ENCODE results near the gene RBM18.

The RBM18 gene, protein sequence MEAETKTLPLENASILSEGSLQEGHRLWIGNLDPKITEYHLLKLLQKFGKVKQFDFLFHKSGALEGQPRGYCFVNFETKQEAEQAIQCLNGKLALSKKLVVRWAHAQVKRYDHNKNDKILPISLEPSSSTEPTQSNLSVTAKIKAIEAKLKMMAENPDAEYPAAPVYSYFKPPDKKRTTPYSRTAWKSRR

DNA sequence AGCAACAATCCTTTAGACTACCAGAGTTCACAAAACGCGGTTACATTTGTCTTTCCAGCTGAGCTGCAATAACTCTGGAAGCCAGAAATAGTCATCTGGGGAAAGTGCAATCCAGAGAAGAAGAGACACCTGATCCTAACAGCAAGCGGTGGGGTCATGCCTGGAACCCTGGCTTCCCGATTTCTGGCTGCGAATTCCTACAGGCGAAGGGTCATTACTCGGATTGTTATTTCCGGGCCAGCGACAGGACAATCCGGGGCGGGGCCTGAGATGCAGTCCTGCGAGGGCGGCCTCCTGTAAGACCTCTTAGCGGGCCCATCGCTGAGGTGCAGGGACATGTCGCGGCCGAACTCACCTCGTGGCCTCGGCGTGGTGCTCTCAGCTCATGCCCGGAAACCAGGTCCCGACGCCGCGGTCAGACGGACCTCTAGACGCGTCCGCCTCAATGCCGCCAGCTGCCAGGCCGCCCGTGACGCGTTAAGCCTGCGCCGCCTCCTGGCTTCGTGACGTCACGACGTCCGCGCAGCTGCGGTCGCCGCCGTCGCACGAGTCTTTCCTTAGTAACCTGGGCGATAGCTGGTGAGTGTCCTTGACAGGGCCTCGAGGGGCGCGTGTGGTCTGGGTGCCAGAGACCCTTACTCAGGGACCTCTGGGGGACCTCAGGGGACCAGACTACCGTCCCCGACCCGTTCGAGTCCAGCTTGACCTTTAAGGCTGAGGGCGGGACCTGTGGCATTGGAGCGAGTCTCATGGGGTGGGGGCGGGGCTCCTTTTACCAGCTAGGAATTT lies at the start of gene RBM18, which contains the start of gene MRRF:
RBM18 (minus strand) TSS at position 481 of the 789 bp plus-strand sequence. CDS start 3,348 bp downstream, outside the sequence.
MRRF (plus strand) TSS at position 523 of the 789 bp plus-strand sequence. CDS start 6,010 bp downstream, outside the sequence.
- peak within 1 kb of the TSS; percentile 88 for H3K4me3 ChIP-seq (ENCODE audit: low read depth, low read length)

DNA sequence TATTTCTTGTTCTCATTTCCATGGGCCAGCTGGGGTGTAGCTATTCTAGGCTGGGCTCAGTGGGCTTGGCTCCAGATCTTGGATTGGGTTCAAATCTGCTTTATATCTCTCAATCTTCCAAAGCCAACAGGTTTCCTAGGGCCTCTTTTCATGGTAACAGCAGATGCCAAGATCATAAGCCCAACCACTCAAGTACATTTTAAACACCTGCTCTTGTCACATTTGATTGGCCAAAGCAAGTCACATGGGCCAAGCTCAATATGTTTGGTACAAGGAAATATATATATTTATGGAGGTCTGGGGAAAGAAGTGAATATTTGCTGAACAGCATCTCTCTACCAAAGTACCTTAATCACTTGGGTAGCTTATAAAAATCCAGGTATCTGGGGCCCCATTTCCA lies 49.5 kb upstream of the RBM18 start:
- H3K4me3 ChIP-seq (ENCODE audit: low read depth, low read length), result no peak overlapping the region

DNA sequence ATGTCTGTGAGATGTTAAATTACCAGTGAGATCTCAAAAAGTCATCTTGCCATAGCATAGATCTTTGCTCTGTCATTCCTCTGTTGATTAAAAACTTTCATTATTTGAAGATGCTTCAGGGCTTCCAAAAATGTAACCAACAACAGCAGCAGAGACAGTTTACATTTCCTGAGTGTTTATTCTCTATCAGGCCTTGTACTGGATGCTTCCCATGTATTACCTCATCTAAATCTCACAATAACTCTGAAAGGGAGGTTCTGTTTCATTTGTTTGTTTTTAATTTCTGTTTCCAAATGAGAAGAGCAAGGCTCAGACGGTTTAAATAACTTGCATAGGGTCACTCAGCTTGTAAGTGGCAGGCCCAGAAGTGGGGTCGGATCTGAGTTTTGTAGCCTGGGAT lies 45.2 kb upstream of the RBM18 start:
- no peak overlapping the region for H3K4me3 ChIP-seq (ENCODE audit: low read depth, low read length)

DNA sequence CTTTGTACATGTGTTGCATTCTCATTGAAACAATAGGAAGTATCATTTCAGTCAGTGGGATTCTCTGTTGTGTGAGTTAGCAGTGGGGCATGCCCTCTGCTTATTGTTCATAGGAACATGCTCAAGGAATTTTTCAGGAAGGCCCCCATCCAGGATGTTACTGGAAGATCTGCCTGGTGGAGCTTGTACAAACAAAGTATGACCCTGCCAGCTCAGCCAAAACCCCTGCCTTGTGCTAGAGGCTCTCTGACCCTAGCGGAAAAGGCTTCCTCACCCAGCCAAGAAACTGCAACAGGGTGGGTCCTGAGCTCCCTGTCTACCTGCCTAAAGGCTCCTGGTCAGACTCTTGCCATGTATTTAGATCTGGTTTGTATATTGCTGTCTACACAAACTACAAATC lies 43.3 kb upstream of the RBM18 start:
- H3K4me3 ChIP-seq (ENCODE audit: low read depth, low read length), result no peak overlapping the region

DNA sequence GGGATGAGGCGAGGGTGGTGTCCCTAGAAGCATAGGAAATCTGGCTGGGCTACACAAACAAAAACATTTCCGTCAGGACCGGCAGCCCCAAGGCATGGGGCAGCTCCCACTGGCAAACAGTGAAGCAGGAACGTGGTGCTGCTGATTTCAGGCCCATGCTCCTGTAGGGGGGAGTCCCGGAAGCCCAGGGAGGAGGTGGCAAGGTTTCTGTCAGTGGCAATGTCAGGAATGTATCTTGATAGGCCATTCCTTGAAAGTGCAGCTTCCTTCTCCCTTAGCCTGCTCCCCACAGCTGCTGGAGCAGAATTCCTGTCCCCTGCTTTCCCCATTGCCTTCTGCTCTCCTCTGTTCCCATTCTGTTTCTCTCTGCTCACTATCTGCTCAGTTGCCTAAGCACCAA lies 42.4 kb upstream of the RBM18 start:
- H3K4me3 ChIP-seq (ENCODE audit: low read depth, low read length), result no peak overlapping the region

DNA sequence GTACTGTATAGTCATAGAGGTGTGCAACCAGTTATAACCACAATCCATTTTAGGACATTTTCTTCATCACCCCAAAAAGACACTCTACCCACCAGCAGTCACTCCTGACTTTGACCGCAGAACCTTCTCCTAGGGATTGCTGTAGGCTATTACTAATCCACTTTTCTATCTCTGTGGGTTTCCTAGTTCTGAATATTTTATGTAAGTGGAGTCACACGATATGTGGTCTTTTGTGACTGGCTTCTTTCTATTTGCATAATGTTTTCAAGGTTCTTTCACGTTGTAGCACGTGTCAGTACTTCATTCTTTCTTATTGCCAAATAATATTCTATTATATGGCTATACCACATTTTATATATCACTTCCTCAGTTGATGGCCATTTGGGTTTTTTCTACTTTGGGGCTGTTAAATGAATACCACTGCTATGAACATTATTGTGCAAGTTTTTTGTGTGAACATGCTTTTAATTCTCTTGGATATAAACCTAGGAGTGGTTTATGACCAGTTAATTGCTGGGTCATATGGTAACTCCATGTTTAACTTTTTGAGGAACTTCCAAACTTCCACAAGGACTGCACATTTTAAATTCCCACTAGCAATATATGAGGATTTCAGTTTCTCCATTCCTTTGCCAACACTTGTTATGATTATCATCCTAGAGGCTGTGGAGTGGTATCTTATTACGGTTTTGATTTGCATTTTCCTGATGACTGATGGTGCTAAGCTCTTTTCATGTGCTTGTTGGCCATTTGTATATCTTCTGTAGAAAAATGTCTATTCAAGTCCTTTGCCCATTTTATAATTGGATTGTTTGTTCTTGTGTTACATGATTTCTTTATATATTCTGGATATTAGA lies 37.8 kb upstream of the RBM18 start:
- no peak overlapping the region for H3K4me3 ChIP-seq (ENCODE audit: low read depth, low read length)

DNA sequence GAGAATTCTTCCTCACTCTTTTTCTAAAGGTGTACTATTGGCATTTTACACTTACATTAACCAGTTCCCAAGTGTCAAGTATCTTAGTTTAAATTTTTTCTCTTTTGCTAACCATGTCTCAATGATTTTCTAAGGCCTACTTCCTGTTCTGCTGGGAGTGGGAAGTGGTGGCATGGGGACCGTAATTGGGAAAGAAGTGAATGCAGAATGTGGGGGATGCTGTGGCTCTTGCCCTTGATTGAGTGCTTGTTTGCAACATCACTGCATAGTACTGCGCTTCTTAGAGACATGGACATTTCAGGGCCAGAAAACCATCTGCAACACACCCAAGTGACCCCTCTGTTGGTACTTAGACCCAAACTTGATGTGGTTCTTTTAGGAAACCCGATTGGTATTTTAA lies 32.9 kb upstream of the RBM18 start:
- no peak overlapping the region for H3K4me3 ChIP-seq (ENCODE audit: low read depth, low read length)

DNA sequence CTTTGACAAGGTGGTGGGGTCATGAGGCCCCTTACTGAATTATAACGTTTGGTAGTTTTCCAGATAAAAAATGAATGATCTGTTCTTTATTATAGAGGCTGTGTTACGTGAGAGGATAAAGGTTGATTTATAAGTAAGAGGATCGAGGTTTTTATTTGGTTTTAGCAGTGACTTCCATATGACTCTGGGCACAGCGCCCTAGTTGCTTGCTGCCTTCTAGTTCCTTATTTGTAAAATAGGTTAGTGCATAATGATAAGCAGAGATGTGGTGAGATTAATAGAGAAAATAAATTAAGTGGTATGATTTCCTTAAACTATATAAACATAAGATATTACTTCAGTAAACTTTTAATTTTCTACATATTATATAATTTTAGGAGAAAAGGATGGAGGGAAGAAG lies 29.9 kb upstream of the RBM18 start:
- no peak overlapping the region for H3K4me3 ChIP-seq (ENCODE audit: low read depth, low read length)

DNA sequence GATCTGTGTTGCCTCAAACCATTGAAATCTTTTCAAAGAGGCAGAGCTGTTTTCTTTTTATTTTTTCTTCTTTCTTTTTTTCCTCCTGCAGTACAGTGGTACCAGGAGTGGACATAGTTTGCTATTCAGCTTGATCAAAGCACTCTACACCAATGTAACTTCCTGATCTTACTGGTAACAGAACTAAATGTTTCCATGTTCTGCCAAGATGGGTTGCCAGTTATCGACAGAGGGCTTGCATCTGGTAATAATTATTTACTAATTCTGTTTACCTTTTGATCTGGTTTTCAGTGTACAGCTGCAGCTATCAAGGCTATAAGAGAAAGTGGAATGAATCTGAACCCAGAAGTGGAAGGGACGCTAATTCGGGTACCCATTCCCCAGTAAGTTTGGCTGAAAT lies 26.8 kb upstream of the RBM18 start:
- no peak overlapping the region for H3K4me3 ChIP-seq (ENCODE audit: low read depth, low read length)

DNA sequence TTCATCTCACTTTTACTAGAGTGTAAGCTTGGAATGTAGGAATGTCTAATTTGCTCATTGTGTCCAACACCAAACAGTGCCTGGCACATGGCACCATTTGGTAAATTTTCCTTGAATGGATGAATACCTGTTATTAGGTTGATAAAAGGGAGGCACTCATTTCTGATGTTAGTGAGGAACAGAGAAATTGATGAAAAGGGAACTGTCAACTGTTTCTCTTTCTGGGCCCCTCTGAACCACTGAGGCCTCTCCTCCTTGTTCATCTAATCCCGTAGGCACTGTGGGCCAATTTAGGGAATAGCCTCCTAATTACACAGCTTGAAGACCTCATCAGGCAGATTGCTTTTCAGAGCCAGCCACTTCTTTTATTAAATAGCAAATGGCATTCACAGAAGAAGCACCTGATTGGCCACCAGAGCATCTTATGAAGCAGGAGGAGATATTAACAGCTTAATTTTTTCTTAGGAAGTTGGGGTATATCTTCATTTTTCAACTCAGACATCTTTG lies 22.6 kb upstream of the RBM18 start:
- H3K4me3 ChIP-seq (ENCODE audit: low read depth, low read length), result no peak overlapping the region

DNA sequence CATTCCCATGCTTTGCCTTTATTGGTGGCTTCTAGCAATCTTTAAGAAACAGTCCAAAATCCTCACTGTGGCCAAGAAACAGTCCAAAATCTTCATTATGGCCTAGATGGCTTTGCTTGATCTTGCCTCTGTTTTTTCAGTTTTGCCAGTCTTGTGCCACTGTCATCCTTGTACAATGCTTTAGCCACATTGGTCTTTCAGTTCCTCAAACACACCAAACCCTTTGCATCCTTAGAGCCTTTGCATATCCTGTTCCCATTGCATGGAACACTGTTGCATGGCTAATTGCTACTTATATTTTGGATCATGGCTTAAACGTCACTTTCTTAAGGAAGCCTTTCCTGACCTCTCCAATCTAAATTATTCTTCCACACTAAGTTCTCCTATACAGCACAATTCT lies 22.1 kb upstream of the RBM18 start:
- no peak overlapping the region for H3K4me3 ChIP-seq (ENCODE audit: low read depth, low read length)

DNA sequence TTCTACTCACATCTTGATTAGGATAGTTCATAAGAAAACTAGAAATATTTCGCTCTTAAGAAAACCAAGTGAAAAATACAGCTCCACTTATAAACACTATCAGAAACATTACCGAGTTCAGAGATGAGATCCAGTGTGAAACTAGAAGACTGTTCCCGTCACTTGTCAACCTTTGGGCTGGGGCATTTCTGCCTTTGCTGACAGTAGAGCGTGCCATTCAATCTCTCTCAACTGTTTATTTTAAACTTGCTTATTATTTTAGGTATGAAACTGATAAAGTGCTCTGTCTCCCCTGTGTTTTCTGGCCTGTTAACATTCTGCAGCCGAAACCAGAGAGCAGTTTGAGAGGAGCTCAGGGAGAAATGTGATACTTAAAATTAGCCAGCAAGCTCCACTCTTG lies 16.7 kb upstream of the RBM18 start:
- no peak overlapping the region for H3K4me3 ChIP-seq (ENCODE audit: low read depth, low read length)

DNA sequence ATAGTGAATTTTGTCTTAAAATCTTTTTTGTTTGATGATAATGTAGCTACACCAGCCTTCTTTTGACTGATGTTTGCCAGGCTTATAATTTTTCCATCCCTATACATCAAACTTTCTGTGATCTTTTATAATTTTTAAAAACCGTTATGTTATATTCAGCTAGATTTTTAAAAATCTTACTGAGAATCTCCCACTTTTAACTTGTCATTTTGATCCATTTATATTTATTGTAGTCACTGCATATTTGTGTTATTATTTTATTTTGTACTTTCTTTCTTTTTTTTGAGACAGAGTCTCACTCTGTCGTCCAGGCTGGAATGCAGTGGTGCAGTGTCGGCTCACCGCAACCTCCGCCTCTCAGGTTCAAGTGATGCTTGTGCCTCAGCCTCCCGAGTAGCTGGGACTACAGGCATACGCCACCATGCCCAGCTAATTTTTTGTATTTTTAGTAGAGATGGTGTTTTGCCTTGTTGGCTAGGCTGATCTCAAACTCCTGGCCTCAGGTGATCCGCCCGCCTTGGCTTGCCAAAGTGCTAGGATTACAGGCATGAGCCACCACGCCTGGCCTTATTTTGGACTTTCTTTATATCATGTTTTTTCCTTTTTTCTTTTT lies 12.8 kb upstream of the RBM18 start:
- H3K4me3 ChIP-seq (ENCODE audit: low read depth, low read length), result no peak overlapping the region

DNA sequence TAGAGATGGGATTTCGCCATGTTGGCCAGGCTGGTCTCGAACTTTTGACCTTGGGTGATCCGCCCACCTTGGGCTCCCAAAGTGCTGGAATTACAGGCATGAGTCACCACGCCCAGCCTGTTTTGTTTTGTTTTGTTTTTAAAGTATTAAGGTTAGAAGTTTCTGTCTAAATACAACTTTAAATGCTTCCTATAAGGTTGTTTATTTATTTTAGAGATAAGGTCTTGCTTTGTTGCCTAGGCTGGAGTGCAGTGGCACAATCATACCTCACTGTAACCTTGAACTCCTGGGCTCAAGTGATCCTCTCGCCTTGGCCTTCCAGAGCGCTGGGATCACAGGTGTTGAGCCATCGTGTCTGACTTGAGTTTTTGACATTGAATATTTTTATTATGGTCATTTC lies 11.5 kb upstream of the RBM18 start:
- no peak overlapping the region for H3K4me3 ChIP-seq (ENCODE audit: low read depth, low read length)

DNA sequence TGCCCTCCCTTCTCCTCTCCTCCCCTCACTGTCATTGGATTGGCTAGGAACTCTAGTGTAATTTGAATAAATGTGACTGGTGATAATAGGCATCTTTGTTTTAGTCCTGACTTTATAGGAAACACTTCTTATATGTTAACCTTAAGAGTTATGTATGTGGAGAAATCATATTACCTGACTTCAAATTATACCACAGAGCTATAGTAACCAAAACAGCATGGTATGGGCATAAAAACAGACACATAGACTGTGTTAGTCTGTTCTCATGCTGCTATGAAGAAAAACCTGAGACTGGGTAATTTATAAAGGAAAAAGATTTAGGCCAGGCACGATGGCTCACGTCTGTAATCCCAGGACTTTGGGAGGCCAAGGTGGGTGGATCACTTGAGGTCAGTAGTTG lies 9.4 kb upstream of the RBM18 start:
- no peak overlapping the region for H3K4me3 ChIP-seq (ENCODE audit: low read depth, low read length)

DNA sequence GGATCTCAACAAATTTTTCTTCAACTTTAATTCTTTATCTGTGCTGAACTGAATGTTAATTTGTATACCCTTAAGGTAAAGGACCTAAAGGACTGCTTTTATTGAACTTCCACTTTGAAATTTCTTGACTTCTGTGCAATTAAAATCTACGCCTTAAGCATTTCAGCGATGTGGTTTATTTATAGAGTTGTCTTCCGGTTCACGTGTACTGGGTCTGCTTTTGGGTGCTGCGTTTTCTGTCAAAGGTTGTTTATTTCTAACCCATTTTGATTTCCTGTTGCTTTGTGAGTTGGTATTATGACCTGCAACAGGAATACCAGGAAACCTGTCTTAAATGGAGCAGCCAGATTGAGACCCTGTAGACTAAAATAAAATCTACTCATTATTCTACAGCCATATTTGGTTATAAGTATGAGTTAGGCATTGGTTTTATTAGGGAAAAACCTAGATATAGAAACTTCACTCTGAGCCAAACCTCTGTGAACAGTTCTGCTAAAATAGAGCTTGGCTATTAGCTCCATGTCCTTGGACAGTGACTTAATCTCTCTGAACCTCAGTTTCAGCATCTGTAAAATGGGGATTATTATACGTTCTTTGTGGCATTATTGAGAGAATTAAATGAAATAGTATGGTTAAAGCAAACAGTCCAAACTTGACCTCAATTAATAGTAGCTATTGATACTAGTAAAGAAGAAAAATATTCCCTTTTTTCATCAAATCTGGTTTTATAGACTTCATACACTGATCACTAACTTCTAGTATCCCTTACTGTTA lies 3.6 kb upstream of the RBM18 start:
- no peak overlapping the region for H3K4me3 ChIP-seq (ENCODE audit: low read depth, low read length)

DNA sequence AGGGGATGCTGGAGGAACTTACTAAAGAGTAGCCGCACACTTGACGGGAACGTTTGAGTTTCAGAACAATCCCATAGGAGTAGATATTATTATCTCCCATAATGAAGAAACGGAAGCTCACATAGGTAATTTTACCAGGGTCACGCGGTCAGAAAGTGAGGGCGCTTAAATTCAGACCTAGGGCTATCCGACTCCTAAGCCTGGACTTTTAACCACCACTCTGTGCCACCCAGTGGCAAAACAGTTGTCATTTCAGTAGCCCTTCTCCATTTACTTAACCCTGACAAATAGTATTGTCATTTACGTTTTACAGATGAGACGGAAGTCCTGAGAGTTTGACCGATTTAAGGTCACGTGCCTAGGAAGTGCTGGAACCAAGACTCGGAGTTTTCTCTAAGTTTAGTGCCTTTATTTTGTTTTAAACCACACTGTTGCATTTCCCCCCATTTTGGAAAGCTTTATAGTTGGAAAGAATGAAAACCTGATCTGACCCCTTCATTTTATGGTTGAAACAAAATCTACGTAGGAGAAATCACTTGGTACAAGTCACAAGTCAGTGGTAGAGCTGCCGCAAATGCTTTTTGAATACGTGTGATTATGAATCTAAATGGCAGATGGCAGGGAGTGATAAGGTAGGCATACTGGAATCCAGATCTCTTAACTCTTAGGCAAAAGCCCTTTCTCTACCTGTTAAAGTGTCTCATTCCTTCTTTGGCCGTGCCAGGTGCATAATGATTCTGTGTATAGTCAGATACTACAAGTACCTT lies 692 bp upstream of the RBM18 start:
- H3K4me3 ChIP-seq (ENCODE audit: low read depth, low read length), result peak overlapping the region; percentile 88

DNA sequence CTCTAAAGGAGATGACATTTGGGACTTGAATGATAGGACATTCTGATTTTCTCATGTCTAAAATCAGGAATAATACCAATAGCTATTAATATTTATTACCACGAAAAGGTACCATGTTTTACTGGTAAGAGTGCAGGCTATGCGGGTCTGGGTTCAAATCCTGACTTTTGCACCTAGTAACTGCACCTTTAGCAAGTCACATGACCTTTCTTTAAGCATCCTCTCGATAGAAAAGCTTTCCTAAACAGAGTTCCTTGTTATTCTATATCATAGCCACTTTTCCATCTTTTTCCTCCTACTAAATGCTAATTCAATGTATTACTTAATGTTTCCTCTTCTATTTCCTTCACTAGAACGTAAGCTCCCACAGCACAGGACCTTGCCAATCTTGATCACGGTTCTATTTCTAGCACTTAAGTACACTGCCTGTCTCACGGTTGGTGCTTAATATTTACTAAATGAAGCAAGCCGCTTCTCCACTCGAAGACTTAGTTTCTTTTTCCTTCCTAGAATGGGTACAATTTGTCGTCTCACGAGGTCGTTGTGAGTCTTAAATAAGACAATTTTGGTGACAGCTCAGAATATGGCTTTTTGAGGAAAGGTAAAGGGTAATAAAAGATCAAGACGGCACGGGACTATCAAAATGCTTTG lies 816 bp downstream of the RBM18 start:
- peak overlapping the region; percentile 88 for H3K4me3 ChIP-seq (ENCODE audit: low read depth, low read length)

DNA sequence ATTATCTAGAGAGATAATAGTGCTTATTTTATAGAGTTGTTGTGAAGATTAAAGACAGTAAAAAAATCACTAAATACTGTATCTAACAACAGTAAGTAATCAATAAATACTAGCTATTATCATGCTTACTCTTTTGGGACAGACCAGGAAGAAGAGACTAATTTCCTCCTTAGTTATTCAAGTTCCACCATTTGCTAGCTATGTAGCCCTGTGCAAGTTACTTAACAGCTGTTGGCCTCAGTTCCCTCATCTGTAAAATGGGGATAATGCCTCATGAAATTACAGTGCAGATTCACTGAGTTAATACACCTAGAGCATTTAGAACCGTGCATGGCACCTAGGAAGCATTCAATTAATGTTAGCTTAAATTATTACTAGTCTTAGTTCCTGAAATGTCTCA lies 2.6 kb downstream of the RBM18 start:
- no peak overlapping the region for H3K4me3 ChIP-seq (ENCODE audit: low read depth, low read length)

Data from iPS-11a (cell line).